HG03469 (cell line): ENCODE measurements around the gene ELMO1.

ENCODE experiments used
- ATAC-seq: cut with Tn5 transposase; IDR thresholded peaks from one replicate; pipeline ENCODE4 v1.9.1; 2021; ENCODE audit warnings: mild to moderate bottlenecking, moderate library complexity, moderate number of reproducible peaks; ENCODE audit not compliant: unreplicated experiment

ELMO1 gene

GRCh38 chr7:37432281-37432920, 16.3 kb downstream of the ELMO1 start:
- ATAC-seq = no peak

- ATAC-seq = no peak
Observed at GRCh38 chr7:37431413-37431812, 17.3 kb downstream of the ELMO1 start.

GRCh38 chr7:37430640-37431039, 18.0 kb downstream of the ELMO1 start:
- no peak for ATAC-seq

GRCh38 chr7:37430171-37430570, 18.5 kb downstream of the ELMO1 start:
- no peak for ATAC-seq

GRCh38 chr7:37429435-37429791, 19.3 kb downstream of the ELMO1 start:
- no peak for ATAC-seq

- no peak for ATAC-seq
Observed at GRCh38 chr7:37428681-37429434, 19.8 kb downstream of the ELMO1 start.

GRCh38 chr7:37427276-37427940, 21.3 kb downstream of the ELMO1 start:
- ATAC-seq = no peak

- ATAC-seq = no peak
Observed at GRCh38 chr7:37425498-37425897, 23.2 kb downstream of the ELMO1 start.

GRCh38 chr7:37424995-37425394, 23.7 kb downstream of the ELMO1 start:
- no peak for ATAC-seq

GRCh38 chr7:37424521-37424920, 24.1 kb downstream of the ELMO1 start:
- no peak for ATAC-seq

GRCh38 chr7:37421861-37422500, 26.7 kb downstream of the ELMO1 start:
- no peak for ATAC-seq

- no peak for ATAC-seq
Observed at GRCh38 chr7:37420946-37421695, 27.5 kb downstream of the ELMO1 start.

GRCh38 chr7:37419496-37419895, 29.2 kb downstream of the ELMO1 start:
- ATAC-seq = no peak

GRCh38 chr7:37418381-37418780, 30.3 kb downstream of the ELMO1 start:
- no peak for ATAC-seq

GRCh38 chr7:37417107-37417474, 31.6 kb downstream of the ELMO1 start:
- no peak for ATAC-seq

GRCh38 chr7:37416378-37417106, 32.1 kb downstream of the ELMO1 start:
- no peak for ATAC-seq

- ATAC-seq = no peak
Observed at GRCh38 chr7:37415629-37416028, 33.0 kb downstream of the ELMO1 start.

- ATAC-seq = no peak
Observed at GRCh38 chr7:37414352-37414983, 34.2 kb downstream of the ELMO1 start.

GRCh38 chr7:37411444-37412034, 37.1 kb downstream of the ELMO1 start:
- ATAC-seq = no peak
